Spleen (tissue), 7 donors: ENCODE results near the gene PREPL.

ENCODE experiments used
- CTCF ChIP-seq, 11 experiments: fragments of 200-600 bp in 7 of 11; fragments of 450-650 bp in 4 of 11; sonication (generic) in 4 of 11; IDR thresholded peaks in 8 of 11; conservative IDR thresholded peaks in 3 of 11; 1 replicate in 7 of 11; 2 replicates in 4 of 11; pipeline versions ENCODE4 v1.4.0 to v1.8.0; 2016 to 2021; ENCODE audit warnings: antibody characterized with exemption in 11 of 11, inconsistent platforms in 4 of 11, mild to moderate bottlenecking in 1 of 11
- POLR2A ChIP-seq, 3 donors: fragments of 450-650 bp; IDR thresholded peaks; one replicate each; pipeline ENCODE4 v1.5.1; 2017; ENCODE audit warnings: antibody characterized with exemption in 3 of 3, mild to moderate bottlenecking in 1 of 3
- POLR2AphosphoS5 ChIP-seq, 3 donors: sonication (generic); formaldehyde crosslinking; IDR thresholded peaks; one replicate each; pipeline ENCODE4 v1.5.1; 2017; ENCODE audit warnings: antibody characterized with exemption in 3 of 3
- donor health status: DM: no; HTN: no; CAD: no; lungs with moderate emphysema.
- donor health status: DM: no; HTN: no; CAD: no.
- donor health status: DM: no; HTN: no; CAD: no.

GRCh38 chr2:44299635-44300034 lies 61.7 kb downstream of the PREPL start:
- no peak for TF ChIP-seq CTCF (IDR thresholded peaks at IDR 0.05 in 8 of 11, conservative IDR thresholded peaks at IDR 0.05 in 3 of 11)
- TF ChIP-seq POLR2A (IDR thresholded peaks at IDR 0.05): no peak
- TF ChIP-seq POLR2AphosphoS5 (IDR thresholded peaks at IDR 0.05): no peak
